Measurements from ENCODE around the gene SP100.

DNA sequence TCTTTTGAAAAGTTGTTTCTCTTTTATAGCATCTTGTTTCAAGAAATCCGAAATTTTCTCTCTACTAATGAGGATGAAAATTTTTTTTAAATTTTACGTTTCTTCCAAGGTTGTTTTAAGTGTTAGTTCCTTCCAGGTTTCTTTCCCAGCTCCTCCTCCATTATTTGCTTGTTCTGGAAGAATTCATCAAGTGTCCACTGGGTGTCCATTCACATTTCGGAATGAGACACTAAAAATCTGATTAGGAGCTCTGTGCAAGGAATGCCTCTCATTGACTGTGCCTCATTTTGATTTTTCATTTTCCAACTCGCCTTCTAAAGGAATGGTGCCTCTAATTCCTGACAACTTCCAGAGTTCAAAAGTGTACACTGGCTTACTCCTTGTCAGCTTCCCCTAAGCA is 6.1 kb downstream of the SP100 start:
- TF ChIP-seq, protein P1, sequence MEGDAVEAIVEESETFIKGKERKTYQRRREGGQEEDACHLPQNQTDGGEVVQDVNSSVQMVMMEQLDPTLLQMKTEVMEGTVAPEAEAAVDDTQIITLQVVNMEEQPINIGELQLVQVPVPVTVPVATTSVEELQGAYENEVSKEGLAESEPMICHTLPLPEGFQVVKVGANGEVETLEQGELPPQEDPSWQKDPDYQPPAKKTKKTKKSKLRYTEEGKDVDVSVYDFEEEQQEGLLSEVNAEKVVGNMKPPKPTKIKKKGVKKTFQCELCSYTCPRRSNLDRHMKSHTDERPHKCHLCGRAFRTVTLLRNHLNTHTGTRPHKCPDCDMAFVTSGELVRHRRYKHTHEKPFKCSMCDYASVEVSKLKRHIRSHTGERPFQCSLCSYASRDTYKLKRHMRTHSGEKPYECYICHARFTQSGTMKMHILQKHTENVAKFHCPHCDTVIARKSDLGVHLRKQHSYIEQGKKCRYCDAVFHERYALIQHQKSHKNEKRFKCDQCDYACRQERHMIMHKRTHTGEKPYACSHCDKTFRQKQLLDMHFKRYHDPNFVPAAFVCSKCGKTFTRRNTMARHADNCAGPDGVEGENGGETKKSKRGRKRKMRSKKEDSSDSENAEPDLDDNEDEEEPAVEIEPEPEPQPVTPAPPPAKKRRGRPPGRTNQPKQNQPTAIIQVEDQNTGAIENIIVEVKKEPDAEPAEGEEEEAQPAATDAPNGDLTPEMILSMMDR (IDR thresholded peaks at IDR 0.05; ENCODE audit: control extremely low read depth in 1 of 3, insufficient read depth in 1 of 3, low read depth in 1 of 3, low read length in 3 of 3): no peak
- no peak for TF ChIP-seq POLR2A (IDR thresholded peaks at IDR 0.05; ENCODE audit: control extremely low read depth in 1 of 2, low read depth in 2 of 2, low read length in 2 of 2)
- TF ChIP-seq, protein P2, sequence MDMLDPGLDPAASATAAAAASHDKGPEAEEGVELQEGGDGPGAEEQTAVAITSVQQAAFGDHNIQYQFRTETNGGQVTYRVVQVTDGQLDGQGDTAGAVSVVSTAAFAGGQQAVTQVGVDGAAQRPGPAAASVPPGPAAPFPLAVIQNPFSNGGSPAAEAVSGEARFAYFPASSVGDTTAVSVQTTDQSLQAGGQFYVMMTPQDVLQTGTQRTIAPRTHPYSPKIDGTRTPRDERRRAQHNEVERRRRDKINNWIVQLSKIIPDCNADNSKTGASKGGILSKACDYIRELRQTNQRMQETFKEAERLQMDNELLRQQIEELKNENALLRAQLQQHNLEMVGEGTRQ (IDR thresholded peaks at IDR 0.05; ENCODE audit: low read length): no peak
- TF ChIP-seq ZNF274 (IDR thresholded peaks at IDR 0.05; ENCODE audit: borderline replicate concordance, extremely low read depth, low read length): no peak
- TF ChIP-seq, protein P3, sequence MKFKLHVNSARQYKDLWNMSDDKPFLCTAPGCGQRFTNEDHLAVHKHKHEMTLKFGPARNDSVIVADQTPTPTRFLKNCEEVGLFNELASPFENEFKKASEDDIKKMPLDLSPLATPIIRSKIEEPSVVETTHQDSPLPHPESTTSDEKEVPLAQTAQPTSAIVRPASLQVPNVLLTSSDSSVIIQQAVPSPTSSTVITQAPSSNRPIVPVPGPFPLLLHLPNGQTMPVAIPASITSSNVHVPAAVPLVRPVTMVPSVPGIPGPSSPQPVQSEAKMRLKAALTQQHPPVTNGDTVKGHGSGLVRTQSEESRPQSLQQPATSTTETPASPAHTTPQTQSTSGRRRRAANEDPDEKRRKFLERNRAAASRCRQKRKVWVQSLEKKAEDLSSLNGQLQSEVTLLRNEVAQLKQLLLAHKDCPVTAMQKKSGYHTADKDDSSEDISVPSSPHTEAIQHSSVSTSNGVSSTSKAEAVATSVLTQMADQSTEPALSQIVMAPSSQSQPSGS (IDR thresholded peaks at IDR 0.05; ENCODE audit: low read length): no peak
- TF ChIP-seq, protein P4, sequence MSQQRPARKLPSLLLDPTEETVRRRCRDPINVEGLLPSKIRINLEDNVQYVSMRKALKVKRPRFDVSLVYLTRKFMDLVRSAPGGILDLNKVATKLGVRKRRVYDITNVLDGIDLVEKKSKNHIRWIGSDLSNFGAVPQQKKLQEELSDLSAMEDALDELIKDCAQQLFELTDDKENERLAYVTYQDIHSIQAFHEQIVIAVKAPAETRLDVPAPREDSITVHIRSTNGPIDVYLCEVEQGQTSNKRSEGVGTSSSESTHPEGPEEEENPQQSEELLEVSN (IDR thresholded peaks at IDR 0.05): no peak
